ENCODE results near the gene CRK. TPM values are rescaled to one million over a fixed set of nuclear protein-coding genes. Genes with fewer than 3 reads are reported as not detected.
A peak's percentile ranks its signal among the peaks of the same experiment; 100 is the strongest.
"Not testable (repeated sequence)": the region's sequence is repeated elsewhere in the genome, so short reads cannot be mapped to it uniquely, and the experiment has no call there.

The CRK gene
- total RNA-seq, 1 donor from 2014 or later = 81.3 TPM

- DNase-seq (peak; percentile 99), ATAC-seq (peak; percentile 99)
- Histone ChIP-seq H3K9me3 (no peaks in the 10 kb centered on the region), H3K27ac (peak within 1 kb of the TSS; percentile 96), H3K36me3 (no peaks in the 10 kb centered on the region), H3K4me3 (peak within 1 kb of the TSS; percentile 93), H3K4me1 (peaks cover 25% of the 10 kb centered on the region), H3K27me3 (no peaks in the 10 kb centered on the region)
- no peak for TF ChIP-seq CTCF (IDR thresholded peaks at IDR 0.05)
- intact Hi-C loops (cut with DNase I) = no loop called here
These were observed 56.1 kb downstream of the CRK start, which contains the start of gene YWHAE for GRCh38 chr17:1399679-1400512. Gene YWHAE (minus strand): TSS chr17:1400222. CDS start chr17:1400110, 112 bp downstream.

- H3K4me1 ChIP-seq = peaks cover 33% of the 10 kb centered on the region
- no peaks in the 10 kb centered on the region for H3K27me3 ChIP-seq
- H3K4me3 ChIP-seq = peak overlapping the region; percentile 93
- peak overlapping the region; percentile 96 for H3K27ac ChIP-seq
- intact Hi-C loops (cut with DNase I) = no loop called here
- no peaks in the 10 kb centered on the region for H3K36me3 ChIP-seq
- no peaks in the 10 kb centered on the region for H3K9me3 ChIP-seq
- DNase-seq (peak; percentile 82), ATAC-seq (peak; percentile 52)
- TF ChIP-seq CTCF (IDR thresholded peaks at IDR 0.05) = no peak
These were observed 56.9 kb downstream of the CRK start for GRCh38 chr17:1398931-1399678.

- ATAC-seq (no peak), DNase-seq (no peak)
- peak overlapping the region; percentile 96 for H3K27ac ChIP-seq
- intact Hi-C loops (cut with DNase I) = no loop called here
- no peaks in the 10 kb centered on the region for H3K9me3 ChIP-seq
- H3K27me3 ChIP-seq = no peaks in the 10 kb centered on the region
- no peak for TF ChIP-seq CTCF (IDR thresholded peaks at IDR 0.05)
- no peaks in the 10 kb centered on the region for H3K36me3 ChIP-seq
- H3K4me3 ChIP-seq = peak overlapping the region; percentile 93
- H3K4me1 ChIP-seq = peaks cover 42% of the 10 kb centered on the region
These were observed 58.0 kb downstream of the CRK start for GRCh38 chr17:1398028-1398427.

GRCh38 chr17:1395876-1396665, 60.0 kb downstream of the CRK start:
- ATAC-seq; H3K36me3 ChIP-seq; H3K4me3 ChIP-seq; intact Hi-C loops (cut with DNase I); H3K27ac ChIP-seq; H3K9me3 ChIP-seq; H3K27me3 ChIP-seq: not testable (repeated sequence)
- DNase-seq = peak; percentile 50
- H3K4me1 ChIP-seq = peaks cover 59% of the 10 kb centered on the region

GRCh38 chr17:1391577-1391976, 64.5 kb downstream of the CRK start:
- peaks cover 71% of the 10 kb centered on the region for H3K4me1 ChIP-seq
- ATAC-seq (no peak), DNase-seq (peak; percentile 27)
- no peak overlapping the region for H3K4me3 ChIP-seq
- H3K9me3 ChIP-seq = no peaks in the 10 kb centered on the region
- no peaks in the 10 kb centered on the region for H3K36me3 ChIP-seq
- no peak for TF ChIP-seq CTCF (IDR thresholded peaks at IDR 0.05)
- no peak overlapping the region for H3K27ac ChIP-seq
- intact Hi-C loops (cut with DNase I) = no loop called here
- H3K27me3 ChIP-seq = no peaks in the 10 kb centered on the region
